Measurements from ENCODE around the gene SMTN.
"Not testable (repeated sequence)": the region's sequence is repeated elsewhere in the genome, so short reads cannot be mapped to it uniquely, and the experiment has no call there.

Gene SMTN

GRCh38 chr22:31049815-31050420 is 31.2 kb upstream of the SMTN start:
- no peak overlapping the region for H3K9ac ChIP-seq (ENCODE audit: low read length)
- H3K27me3 ChIP-seq (ENCODE audit: control insufficient read depth, insufficient read depth, low read length), result no peaks in the 10 kb centered on the region
- H3K4me1 ChIP-seq (ENCODE audit: control insufficient read depth, insufficient read depth, low read length), result peaks cover 9% of the 10 kb centered on the region; the same call in 1 of the 2 replicates
- peaks cover 3% of the 10 kb centered on the region; the same call in 1 of the 2 replicates for H3K9me3 ChIP-seq (ENCODE audit: control insufficient read depth, insufficient read depth, low read depth, low read length)
- H3K27ac ChIP-seq (ENCODE audit: low read depth, low read length), result no peak overlapping the region
- H3K4me3 ChIP-seq (ENCODE audit: low read depth, low read length), result no peak overlapping the region
- no peaks in the 10 kb centered on the region for H3K36me3 ChIP-seq (ENCODE audit: control insufficient read depth, insufficient read depth, low read length)

GRCh38 chr22:31055117-31055634 is 25.9 kb upstream of the SMTN start:
- no peak overlapping the region for H3K9ac ChIP-seq (ENCODE audit: low read length)

GRCh38 chr22:31055635-31056159 is 25.4 kb upstream of the SMTN start:
- no peak overlapping the region for H3K9ac ChIP-seq (ENCODE audit: low read length)

More at GRCh38 chr22:31055117-31055634, 25.9 kb upstream of the SMTN start:
- H3K27ac ChIP-seq (ENCODE audit: low read depth, low read length), result no peak overlapping the region
- H3K4me3 ChIP-seq (ENCODE audit: low read depth, low read length), result no peak overlapping the region
- no peaks in the 10 kb centered on the region for H3K36me3 ChIP-seq (ENCODE audit: control insufficient read depth, insufficient read depth, low read length)
- no peaks in the 10 kb centered on the region for H3K9me3 ChIP-seq (ENCODE audit: control insufficient read depth, insufficient read depth, low read depth, low read length)
- no peaks in the 10 kb centered on the region for H3K27me3 ChIP-seq (ENCODE audit: control insufficient read depth, insufficient read depth, low read length)
- no peaks in the 10 kb centered on the region for H3K4me1 ChIP-seq (ENCODE audit: control insufficient read depth, insufficient read depth, low read length)

GRCh38 chr22:31056986-31057599 is 24.0 kb upstream of the SMTN start:
- Histone ChIP-seq H3K4me1 (ENCODE audit: control insufficient read depth, insufficient read depth, low read length) (no peaks in the 10 kb centered on the region), H3K27ac (ENCODE audit: low read depth, low read length) (no peak overlapping the region), H3K36me3 (ENCODE audit: control insufficient read depth, insufficient read depth, low read length) (no peaks in the 10 kb centered on the region), H3K9me3 (ENCODE audit: control insufficient read depth, insufficient read depth, low read depth, low read length) (no peaks in the 10 kb centered on the region), H3K4me3 (ENCODE audit: low read depth, low read length) (no peak overlapping the region), H3K27me3 (ENCODE audit: control insufficient read depth, insufficient read depth, low read length) (no peaks in the 10 kb centered on the region), H3K9ac (ENCODE audit: low read length) (no peak overlapping the region)

More at GRCh38 chr22:31055635-31056159, 25.4 kb upstream of the SMTN start:
- H3K27ac ChIP-seq (ENCODE audit: low read depth, low read length), result no peak overlapping the region
- H3K27me3 ChIP-seq (ENCODE audit: control insufficient read depth, insufficient read depth, low read length), result no peaks in the 10 kb centered on the region
- no peaks in the 10 kb centered on the region for H3K36me3 ChIP-seq (ENCODE audit: control insufficient read depth, insufficient read depth, low read length)
- no peaks in the 10 kb centered on the region for H3K4me1 ChIP-seq (ENCODE audit: control insufficient read depth, insufficient read depth, low read length)
- no peak overlapping the region for H3K4me3 ChIP-seq (ENCODE audit: low read depth, low read length)
- no peaks in the 10 kb centered on the region for H3K9me3 ChIP-seq (ENCODE audit: control insufficient read depth, insufficient read depth, low read depth, low read length)

GRCh38 chr22:31059663-31060062 is 21.5 kb upstream of the SMTN start:
- H3K4me3 ChIP-seq (ENCODE audit: low read depth, low read length); H3K36me3 ChIP-seq (ENCODE audit: control insufficient read depth, insufficient read depth, low read length); H3K4me1 ChIP-seq (ENCODE audit: control insufficient read depth, insufficient read depth, low read length); H3K27me3 ChIP-seq (ENCODE audit: control insufficient read depth, insufficient read depth, low read length); H3K9ac ChIP-seq (ENCODE audit: low read length); H3K9me3 ChIP-seq (ENCODE audit: control insufficient read depth, insufficient read depth, low read depth, low read length); H3K27ac ChIP-seq (ENCODE audit: low read depth, low read length): not testable (repeated sequence)

- Histone ChIP-seq H3K4me3 (ENCODE audit: low read depth, low read length) (no peak overlapping the region), H3K9me3 (ENCODE audit: control insufficient read depth, insufficient read depth, low read depth, low read length) (no peaks in the 10 kb centered on the region), H3K9ac (ENCODE audit: low read length) (no peak overlapping the region), H3K27ac (ENCODE audit: low read depth, low read length) (no peak overlapping the region), H3K4me1 (ENCODE audit: control insufficient read depth, insufficient read depth, low read length) (no peaks in the 10 kb centered on the region), H3K36me3 (ENCODE audit: control insufficient read depth, insufficient read depth, low read length) (no peaks in the 10 kb centered on the region), H3K27me3 (ENCODE audit: control insufficient read depth, insufficient read depth, low read length) (no peaks in the 10 kb centered on the region)
Observed at GRCh38 chr22:31062566-31063230, 18.4 kb upstream of the SMTN start.

GRCh38 chr22:31064369-31064768 is 16.7 kb upstream of the SMTN start:
- H3K27me3 ChIP-seq (ENCODE audit: control insufficient read depth, insufficient read depth, low read length), result no peaks in the 10 kb centered on the region
- H3K4me3 ChIP-seq (ENCODE audit: low read depth, low read length), result no peak overlapping the region
- H3K9ac ChIP-seq (ENCODE audit: low read length), result no peak overlapping the region
- no peak overlapping the region for H3K27ac ChIP-seq (ENCODE audit: low read depth, low read length)
- H3K9me3 ChIP-seq (ENCODE audit: control insufficient read depth, insufficient read depth, low read depth, low read length), result no peaks in the 10 kb centered on the region
- H3K36me3 ChIP-seq (ENCODE audit: control insufficient read depth, insufficient read depth, low read length), result no peaks in the 10 kb centered on the region
- 0 out of 2 replicates have a peak, but pooled peaks cover 5% of the 10 kb centered on the region for H3K4me1 ChIP-seq (ENCODE audit: control insufficient read depth, insufficient read depth, low read length)

- Histone ChIP-seq H3K36me3 (ENCODE audit: control insufficient read depth, insufficient read depth, low read length) (no peaks in the 10 kb centered on the region), H3K4me1 (ENCODE audit: control insufficient read depth, insufficient read depth, low read length) (0 out of 2 replicates have a peak, but pooled peaks cover 5% of the 10 kb centered on the region), H3K9ac (ENCODE audit: low read length) (no peak overlapping the region), H3K27ac (ENCODE audit: low read depth, low read length) (no peak overlapping the region), H3K9me3 (ENCODE audit: control insufficient read depth, insufficient read depth, low read depth, low read length) (no peaks in the 10 kb centered on the region), H3K27me3 (ENCODE audit: control insufficient read depth, insufficient read depth, low read length) (no peaks in the 10 kb centered on the region), H3K4me3 (ENCODE audit: low read depth, low read length) (no peak overlapping the region)
Observed at GRCh38 chr22:31068970-31069369, 12.1 kb upstream of the SMTN start.

- H3K4me1 ChIP-seq (ENCODE audit: control insufficient read depth, insufficient read depth, low read length), result not testable (repeated sequence)
Observed at GRCh38 chr22:31069691-31070314, 11.3 kb upstream of the SMTN start.

GRCh38 chr22:31073125-31073524 is 8.0 kb upstream of the SMTN start:
- not testable (repeated sequence) for H3K27ac ChIP-seq (ENCODE audit: low read depth, low read length); H3K9ac ChIP-seq (ENCODE audit: low read length); H3K9me3 ChIP-seq (ENCODE audit: control insufficient read depth, insufficient read depth, low read depth, low read length); H3K4me1 ChIP-seq (ENCODE audit: control insufficient read depth, insufficient read depth, low read length); H3K4me3 ChIP-seq (ENCODE audit: low read depth, low read length); H3K27me3 ChIP-seq (ENCODE audit: control insufficient read depth, insufficient read depth, low read length); H3K36me3 ChIP-seq (ENCODE audit: control insufficient read depth, insufficient read depth, low read length)

More at GRCh38 chr22:31069691-31070314, 11.3 kb upstream of the SMTN start:
- not testable (repeated sequence) for H3K4me3 ChIP-seq (ENCODE audit: low read depth, low read length); H3K27ac ChIP-seq (ENCODE audit: low read depth, low read length); H3K9me3 ChIP-seq (ENCODE audit: control insufficient read depth, insufficient read depth, low read depth, low read length); H3K36me3 ChIP-seq (ENCODE audit: control insufficient read depth, insufficient read depth, low read length); H3K9ac ChIP-seq (ENCODE audit: low read length); H3K27me3 ChIP-seq (ENCODE audit: control insufficient read depth, insufficient read depth, low read length)
